Stimulated activated CD4-positive, alpha-beta T cell treated with anti-CD3 and anti-CD28 coated beads, Interleukin-1b, Interleukin-23, amount 100 ng/mL, for 24 hours (primary cell): ENCODE data around the gene LRAT.
"Not testable (repeated sequence)": the region's sequence is repeated elsewhere in the genome, so short reads cannot be mapped to it uniquely, and the experiment has no call there.

Experiments used
- DNase-seq, 4 experiments: peaks; one replicate each; pipeline ENCODE4 v3.0.0-alpha.2; 2020; ENCODE audit warnings: low read depth in 4 of 4, low spot score in 1 of 4

LRAT gene

GRCh38 chr4:154743683-154744340, at the start of gene LRAT:
TSS of gene LRAT (plus strand) at chr4:154744000. CDS start at chr4:154744327, 327 bp downstream.
- peak in 2 of 4 experiments; percentile 7 to 21 for DNase-seq

GRCh38 chr4:154707877-154708276, 35.9 kb upstream of the LRAT start:
- DNase-seq: no peak

DNA sequence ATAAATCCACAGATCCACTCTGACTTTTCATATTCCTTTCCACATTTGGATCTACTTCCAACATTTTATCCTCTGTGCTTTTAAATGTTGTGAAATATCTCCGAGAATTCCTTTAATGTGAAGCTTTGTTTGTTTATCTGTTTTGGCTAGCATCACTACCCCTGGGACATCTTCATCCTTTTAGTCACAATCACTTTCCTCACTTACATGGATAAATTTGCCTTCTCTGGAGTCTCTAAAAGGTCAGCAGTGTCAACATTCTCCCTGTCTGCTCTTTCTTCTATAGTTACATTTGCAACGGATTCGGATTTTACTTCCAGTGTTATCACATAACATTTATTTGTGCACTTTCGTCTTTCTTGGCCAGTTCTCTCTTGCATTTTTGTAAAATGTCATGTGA, 34.2 kb upstream of the LRAT start:
- DNase-seq: no peak

- DNase-seq: no peak
Observed at GRCh38 chr4:154711522-154711921, 32.3 kb upstream of the LRAT start.

GRCh38 chr4:154714339-154715040, 29.3 kb upstream of the LRAT start:
- no peak for DNase-seq

- no peak for DNase-seq
Observed at GRCh38 chr4:154719087-154719486, 24.7 kb upstream of the LRAT start.

GRCh38 chr4:154720123-154720522, 23.7 kb upstream of the LRAT start:
- DNase-seq: no peak

GRCh38 chr4:154720618-154721267, 23.1 kb upstream of the LRAT start:
- no peak for DNase-seq

GRCh38 chr4:154722262-154722661, 21.5 kb upstream of the LRAT start:
- DNase-seq: no peak

- DNase-seq: not testable (repeated sequence)
Observed at GRCh38 chr4:154723601-154724000, 20.2 kb upstream of the LRAT start.

- no peak for DNase-seq
Observed at GRCh38 chr4:154727540-154727939, 16.3 kb upstream of the LRAT start.

DNA sequence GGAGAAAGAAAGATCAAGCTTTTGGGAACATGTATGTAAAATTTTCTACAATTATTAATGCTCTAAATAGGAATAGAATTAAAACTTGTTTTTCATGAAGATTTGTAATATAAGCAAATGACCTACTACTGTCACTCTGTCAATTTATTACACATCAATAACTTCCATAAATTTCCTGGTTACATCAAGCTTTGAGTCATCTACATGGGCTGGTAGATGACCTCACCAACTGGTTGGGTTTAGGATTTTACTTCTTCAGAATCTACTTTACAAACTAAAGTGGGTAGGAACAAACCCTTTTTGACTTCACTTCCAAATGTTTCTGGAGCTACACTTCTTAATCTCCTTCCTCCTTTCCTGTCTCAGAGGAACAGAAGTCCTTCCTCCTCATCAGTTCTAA, 12.0 kb upstream of the LRAT start:
- DNase-seq: no peak

- no peak for DNase-seq
Observed at GRCh38 chr4:154732669-154733068, 11.1 kb upstream of the LRAT start.

- DNase-seq: no peak
Observed at GRCh38 chr4:154736770-154737169, 7.0 kb upstream of the LRAT start.

GRCh38 chr4:154738426-154738825, 5.4 kb upstream of the LRAT start:
- no peak for DNase-seq

GRCh38 chr4:154739111-154739510, 4.7 kb upstream of the LRAT start:
- DNase-seq: no peak

DNA sequence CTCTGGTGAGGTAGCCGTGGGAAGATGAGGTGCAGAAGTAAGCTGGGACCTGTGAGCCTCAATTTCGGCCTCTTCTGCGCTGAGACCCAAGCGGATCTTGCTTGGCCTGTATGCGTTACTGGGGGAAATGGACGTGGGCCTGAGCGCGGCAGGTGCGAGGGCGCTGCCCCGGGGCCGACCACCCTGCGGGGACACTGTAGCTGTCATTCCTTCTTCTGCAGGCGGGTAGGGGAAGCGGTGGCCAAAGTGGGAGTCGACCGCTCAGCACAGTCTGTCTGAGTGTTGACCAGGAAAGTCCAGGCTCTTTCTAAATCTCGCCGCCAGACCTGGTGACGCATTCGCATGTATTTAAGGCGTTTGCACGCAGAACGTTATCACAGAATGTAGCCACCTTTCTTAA, 3.3 kb upstream of the LRAT start:
- no peak for DNase-seq

DNA sequence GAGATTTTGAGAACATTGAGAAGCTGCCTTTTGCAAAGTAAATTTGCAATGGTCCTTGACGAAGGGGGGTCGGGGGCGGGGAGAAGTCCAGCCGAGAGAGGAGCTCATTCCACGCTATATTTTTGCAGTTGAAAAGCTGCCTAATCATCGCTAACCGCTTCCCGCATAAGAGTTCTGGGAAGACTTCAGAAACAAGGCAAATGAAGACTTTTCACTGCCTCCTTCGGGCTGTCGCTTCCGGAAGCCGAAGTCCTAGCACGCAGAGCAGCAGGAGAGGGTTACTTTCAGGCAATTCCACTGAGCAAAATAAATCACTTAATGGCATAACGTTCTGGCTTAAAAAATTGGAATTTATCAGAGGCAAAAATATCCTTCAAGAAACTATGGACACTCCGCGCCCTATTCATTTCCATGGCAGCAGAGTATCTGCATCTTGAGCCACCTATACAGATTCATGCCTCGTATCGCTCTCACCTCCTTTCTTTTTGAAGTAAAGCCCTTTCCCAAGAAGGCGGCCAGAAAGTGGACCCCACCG, 2.6 kb upstream of the LRAT start:
- no peak for DNase-seq

GRCh38 chr4:154741922-154742850, 1.6 kb upstream of the LRAT start:
- no peak for DNase-seq

DNA sequence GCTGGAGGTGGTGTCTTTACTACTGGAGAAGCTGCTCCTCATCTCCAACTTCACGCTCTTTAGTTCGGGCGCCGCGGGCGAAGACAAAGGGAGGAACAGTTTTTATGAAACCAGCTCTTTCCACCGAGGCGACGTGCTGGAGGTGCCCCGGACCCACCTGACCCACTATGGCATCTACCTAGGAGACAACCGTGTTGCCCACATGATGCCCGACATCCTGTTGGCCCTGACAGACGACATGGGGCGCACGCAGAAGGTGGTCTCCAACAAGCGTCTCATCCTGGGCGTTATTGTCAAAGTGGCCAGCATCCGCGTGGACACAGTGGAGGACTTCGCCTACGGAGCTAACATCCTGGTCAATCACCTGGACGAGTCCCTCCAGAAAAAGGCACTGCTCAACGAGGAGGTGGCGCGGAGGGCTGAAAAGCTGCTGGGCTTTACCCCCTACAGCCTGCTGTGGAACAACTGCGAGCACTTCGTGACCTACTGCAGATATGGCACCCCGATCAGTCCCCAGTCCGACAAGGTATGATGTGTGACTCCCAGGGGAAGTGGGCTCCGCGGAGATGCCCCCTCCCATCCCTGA, 634 bp downstream of the LRAT start:
- no peak for DNase-seq

DNA sequence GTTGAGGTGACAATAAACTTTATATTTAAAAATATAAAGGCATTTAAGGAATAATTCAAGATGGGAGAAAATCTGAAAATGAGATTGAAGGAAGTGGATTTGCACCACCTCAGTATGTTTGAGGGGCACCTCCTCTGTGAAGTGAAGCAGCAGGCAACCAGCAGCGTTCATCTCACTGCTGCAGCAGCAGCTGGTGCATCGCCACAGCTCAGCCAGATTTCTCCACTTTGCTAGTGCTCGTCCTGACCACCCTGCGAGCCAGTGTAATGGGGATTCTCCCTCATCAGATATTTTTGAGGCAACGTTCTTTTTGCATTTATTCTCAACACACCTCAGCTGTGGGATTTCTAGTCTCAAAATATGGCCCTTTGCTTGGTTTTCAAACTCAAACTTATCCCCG, 13.9 kb downstream of the LRAT start:
- DNase-seq: no peak
